IMR-90 (cell line): ENCODE data around the gene CRTAC1. TPM values are rescaled to one million over a fixed set of nuclear protein-coding genes. Genes with fewer than 3 reads are reported as not detected.
"Not testable (repeated sequence)": the region's sequence is repeated elsewhere in the genome, so short reads cannot be mapped to it uniquely, and the experiment has no call there.

Source experiments
- ATAC-seq: fragments of 200-7000 bp; cut with Tn5 transposase; 2 replicates; pipeline ENCODE4 v1.9.1; 2020; ENCODE audit warnings: low read depth, mild to moderate bottlenecking, moderate library complexity
- BruUV-seq: library from RNA; stranded (reverse); fragments of 400-500 nt; replicated peaks from 2 replicates; lab custom pipeline; 2021; lab: Mats Ljungman, UMichigan
- CTCF ChIA-PET: fragments of 300-600 bp; formaldehyde crosslinking; extraction: SDS; loops from one replicate; lab custom pipeline; 2021; ENCODE audit warnings: antibody characterized with exemption; lab: Yijun Ruan, JAX
- POLR2A ChIA-PET: fragments of 300-600 bp; sonication (Branson Sonifier 250); formaldehyde crosslinking; loops from one replicate; lab custom pipeline; 2022; ENCODE audit warnings: antibody characterized with exemption; ENCODE audit not compliant: unreplicated experiment; lab: Charles Lee
- DNase-seq: peaks from one replicate; pipeline ENCODE4 v3.0.0; 2013
- H2AFZ ChIP-seq: replicated peaks from 2 replicates; pipeline ENCODE3; 2013; ENCODE audit warnings: low read length, mild to moderate bottlenecking; ENCODE audit not compliant: poor library complexity
- H2AK5ac ChIP-seq: 2 replicates; pipeline ENCODE4 v1.6.1; 2013; ENCODE audit warnings: low read depth, low read length, inconsistent platforms
- H2AK9ac ChIP-seq: replicated peaks from 2 replicates; pipeline ENCODE3; 2013; ENCODE audit warnings: mild to moderate bottlenecking, low read depth, low read length, moderate library complexity; ENCODE audit not compliant: poor library complexity
- H2BK120ac ChIP-seq: 2 replicates; pipeline ENCODE4 v1.6.1; 2013; ENCODE audit warnings: low read depth, low read length, inconsistent platforms
- H2BK15ac ChIP-seq: 3 replicates; pipeline ENCODE4 v1.6.1; 2013; ENCODE audit warnings: low read depth, low read length, inconsistent platforms
- H2BK20ac ChIP-seq: 2 replicates; pipeline ENCODE4 v1.6.1; 2013; ENCODE audit warnings: low read depth, mild to moderate bottlenecking, inconsistent platforms, low read length, moderate library complexity
- H2BK5ac ChIP-seq: 2 replicates; pipeline ENCODE4 v1.6.1; 2013; ENCODE audit warnings: mild to moderate bottlenecking, low read depth, low read length, inconsistent platforms; ENCODE audit not compliant: poor library complexity, severe bottlenecking
- H3K14ac ChIP-seq: replicated peaks from 2 replicates; pipeline ENCODE4 v1.6.1; 2013; ENCODE audit warnings: low read depth, low read length, inconsistent platforms
- H3K18ac ChIP-seq: 2 replicates; pipeline ENCODE4 v1.6.1; 2013; ENCODE audit warnings: low read depth, low read length, control low read depth
- H3K23ac ChIP-seq: 2 replicates; pipeline ENCODE4 v1.6.1; 2013; ENCODE audit warnings: low read depth, low read length, inconsistent platforms
- H3K27ac ChIP-seq: 2 replicates; pipeline ENCODE4 v1.5.1; 2013; ENCODE audit warnings: mild to moderate bottlenecking, control low read depth, low read length; ENCODE audit not compliant: insufficient read depth
- H3K27me3 ChIP-seq: 2 replicates; pipeline ENCODE4 v1.6.1; 2013; ENCODE audit warnings: low read length; ENCODE audit not compliant: control insufficient read depth, insufficient read depth
- H3K36me3 ChIP-seq: 2 replicates; pipeline ENCODE4 v1.6.1; 2013; ENCODE audit warnings: low read length, mixed read lengths; ENCODE audit not compliant: control insufficient read depth, insufficient read depth
- H3K4ac ChIP-seq: 2 replicates; pipeline ENCODE4 v1.6.1; 2013; ENCODE audit warnings: low read depth, low read length, inconsistent platforms
- H3K4me1 ChIP-seq: 2 replicates; pipeline ENCODE4 v1.6.1; 2013; ENCODE audit warnings: low read length, mixed read lengths; ENCODE audit not compliant: control insufficient read depth, insufficient read depth
- H3K4me2 ChIP-seq: 2 replicates; pipeline ENCODE4 v1.6.1; 2013; ENCODE audit warnings: low read depth, mild to moderate bottlenecking, control low read depth, low read length, moderate library complexity
- H3K4me3 ChIP-seq: 2 replicates; pipeline ENCODE4 v1.5.1; 2013; ENCODE audit warnings: low read depth, mild to moderate bottlenecking, control low read depth, low read length, moderate library complexity; ENCODE audit not compliant: insufficient read depth
- H3K56ac ChIP-seq: 2 replicates; pipeline ENCODE4 v1.6.1; 2013; ENCODE audit warnings: low read length, inconsistent platforms; ENCODE audit not compliant: insufficient read depth; ENCODE audit errors: extremely low read depth
- H3K79me1 ChIP-seq, 2 experiments: 2 replicates each; pipeline ENCODE4 v1.6.1; 2013; ENCODE audit warnings: low read length in 2 of 2, inconsistent platforms in 1 of 2, low read depth in 1 of 2
- H3K9ac ChIP-seq: 2 replicates; pipeline ENCODE4 v1.6.1; 2013; ENCODE audit warnings: low read depth, low read length, control low read depth
- H3K9me1 ChIP-seq: 2 replicates; pipeline ENCODE4 v1.6.1; 2013; ENCODE audit warnings: low read length, inconsistent platforms; ENCODE audit not compliant: insufficient read depth
- H3K9me3 ChIP-seq: 2 replicates; pipeline ENCODE4 v1.6.1; 2013; ENCODE audit warnings: low read length; ENCODE audit not compliant: control insufficient read depth, insufficient read depth
- H4K20me1 ChIP-seq: 2 replicates; pipeline ENCODE4 v1.6.1; 2013; ENCODE audit warnings: low read length, inconsistent platforms; ENCODE audit not compliant: insufficient read depth
- H4K5ac ChIP-seq: 2 replicates; pipeline ENCODE4 v1.6.1; 2013; ENCODE audit warnings: mild to moderate bottlenecking, low read depth, low read length, control low read depth
- H4K8ac ChIP-seq, 2 experiments: 2 replicates each; pipeline ENCODE4 v1.6.1; 2013; ENCODE audit warnings: low read depth in 2 of 2, low read length in 2 of 2, control low read depth in 1 of 2, inconsistent platforms in 1 of 2
- H4K91ac ChIP-seq: 2 replicates; pipeline ENCODE4 v1.6.1; 2013; ENCODE audit warnings: low read depth, low read length, inconsistent platforms; ENCODE audit not compliant: insufficient read depth
- whole genome bisulfite sequencing, 2 experiments: methylation state at CpG; one replicate each; pipeline versions ENCODE4 v1.1.5 to v1.1.7; 2013; ENCODE audit warnings: missing lambda C conversion rate in 2 of 2; ENCODE audit not compliant: insufficient read length in 1 of 2; ENCODE audit errors: extremely low coverage in 2 of 2; 5-methylcytosine and 5-hydroxymethylcytosine counted together
- dilution Hi-C: fragments of 300-500 bp; cut with HindIII; formaldehyde crosslinking; loops from one replicate; pipeline ENCODE4 v1.14.3; 2018; ENCODE audit warnings: low sequenced_read_pairs; ENCODE audit not compliant: unreplicated experiment
- in situ Hi-C: fragments of 300-500 bp; cut with MboI; formaldehyde crosslinking; loops from 3 replicates; pipeline ENCODE4 v1.14.3; 2019; ENCODE audit warnings: low sequenced_read_pairs, inconsistent platforms, mixed read lengths
- intact Hi-C: fragments of 100-400 bp; cut with micrococcal nuclease; formaldehyde crosslinking; loops from 2 replicates; pipeline ENCODE4 v1.10.0; 2022
- polyA plus RNA-seq, 3 experiments: library from polyadenylated mRNA; depleted of rRNA; stranded (reverse); fragments of >200 nt; gene quantifications; 2 replicates each; pipeline ENCODE4 v1.2.3, GENCODE V29; 2012; ENCODE audit warnings: low replicate concordance in 1 of 3
- total RNA-seq: library from RNA; depleted of rRNA; stranded (reverse); fragments of >200 nt; gene quantifications from 2 replicates; pipeline ENCODE4 v1.2.3, GENCODE V29; 2012

Gene CRTAC1
- total and polyA plus RNA-seq, 2 of the 4 experiments (the other 2 are of a cell fraction): not detected

DNA sequence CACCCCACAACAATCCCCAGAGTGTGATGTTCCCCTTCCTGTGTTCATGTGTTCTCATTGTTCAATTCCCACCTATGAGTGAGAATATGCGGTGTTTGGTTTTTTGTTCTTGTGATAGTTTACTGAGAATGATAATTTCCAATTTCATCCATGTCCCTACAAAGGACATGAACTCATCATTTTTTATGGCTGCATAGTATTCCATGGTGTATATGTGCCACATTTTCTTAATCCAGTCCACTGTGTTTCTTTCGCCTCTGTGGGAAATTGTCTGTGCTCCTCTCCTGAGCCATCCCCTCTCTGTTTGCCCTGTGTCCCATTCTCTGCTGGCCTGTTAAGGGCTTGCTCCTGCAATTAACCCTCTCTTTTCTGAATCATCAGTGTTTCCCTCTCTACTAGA lies 186.4 kb downstream of the CRTAC1 start:
- H4K8ac ChIP-seq, CTCF ChIA-PET, H2BK15ac ChIP-seq, intact Hi-C loops, dilution Hi-C loops, H3K79me1 ChIP-seq, H3K14ac ChIP-seq, H3K27ac ChIP-seq, H3K36me3 ChIP-seq, H2BK20ac ChIP-seq, H4K5ac ChIP-seq, H2AK5ac ChIP-seq, H2BK5ac ChIP-seq, DNase-seq, H3K56ac ChIP-seq, H2AFZ ChIP-seq, H3K4me2 ChIP-seq, H4K20me1 ChIP-seq, H4K91ac ChIP-seq, H3K4me1 ChIP-seq, BruUV-seq, POLR2A ChIA-PET, H3K9me1 ChIP-seq, H2AK9ac ChIP-seq, ATAC-seq, H3K9me3 ChIP-seq, H3K4me3 ChIP-seq, H2BK120ac ChIP-seq, H3K23ac ChIP-seq, H3K9ac ChIP-seq, H3K18ac ChIP-seq, in situ Hi-C loops, H3K4ac ChIP-seq: not testable (repeated sequence)
- peaks cover 11% of the 10 kb centered on the region for H3K27me3 ChIP-seq
- WGBS, 2 experiments: 86% methylated on average over 1 of the region's 2 CpGs; no CpG with 5 or more reads in 1 of the 2 experiments
